DMS79 (cell line): ENCODE data around the gene EML4.
"Not testable (repeated sequence)": the region's sequence is repeated elsewhere in the genome, so short reads cannot be mapped to it uniquely, and the experiment has no call there.

Source experiments
- DNase-seq: peaks from one replicate; lab custom pipeline; 2025; lab: John Stamatoyannopoulos, UW

EML4 gene

DNA sequence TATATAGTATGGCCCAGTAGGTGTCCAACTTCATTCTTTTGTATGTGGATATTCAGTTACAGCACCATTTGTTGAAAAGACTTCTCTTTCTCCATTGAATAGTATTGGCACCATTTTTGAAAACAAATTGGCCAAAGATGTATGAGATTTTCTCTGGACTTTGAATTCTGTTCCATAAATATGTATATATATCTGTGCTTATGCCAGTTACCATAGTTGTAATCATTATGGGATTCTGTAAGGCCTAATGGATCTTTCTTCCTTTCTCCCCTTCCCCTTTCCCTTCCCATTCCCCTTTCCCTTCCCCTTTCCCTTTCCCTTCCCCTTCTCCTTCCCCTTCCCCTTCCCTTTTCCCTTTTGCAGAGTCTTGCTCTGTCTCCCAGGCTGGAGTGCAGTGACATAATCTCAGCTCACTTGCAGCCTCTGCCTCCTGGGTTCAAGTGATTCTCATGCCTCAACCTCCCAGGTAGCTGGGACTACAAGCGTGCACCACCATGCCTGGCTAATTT lies 140.9 kb downstream of the EML4 start:
- DNase-seq: no peak

- peak; percentile 19 for DNase-seq
These were observed 143.0 kb downstream of the EML4 start for GRCh38 chr2:42312106-42312505.

DNA sequence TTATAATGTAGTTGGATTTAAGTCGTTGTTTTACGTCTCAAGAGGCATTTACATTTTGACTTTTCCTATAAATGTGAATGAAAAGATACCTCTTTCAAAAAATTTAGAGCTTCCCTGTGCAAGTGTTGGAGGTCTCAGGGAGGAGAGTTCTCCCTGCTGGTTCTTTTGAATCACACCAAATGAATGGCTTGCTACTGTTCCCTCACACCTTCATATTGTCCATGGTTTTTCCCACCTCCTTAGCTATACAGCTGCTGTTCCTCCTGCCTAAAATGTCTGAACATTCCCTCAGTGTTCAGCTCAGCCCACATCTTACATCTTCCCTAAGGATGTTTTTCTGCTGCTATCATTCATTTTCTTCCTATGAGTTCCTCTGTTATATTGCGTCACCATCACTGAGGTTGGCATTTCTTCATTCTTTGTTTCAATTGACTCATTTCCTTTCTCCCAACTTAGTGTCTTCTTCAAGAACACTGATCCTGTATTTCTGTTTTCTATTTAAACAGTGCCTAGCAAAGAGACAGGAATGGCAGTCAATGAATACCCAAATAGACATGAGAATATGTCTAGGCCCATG lies 145.8 kb downstream of the EML4 start:
- DNase-seq: no peak

DNA sequence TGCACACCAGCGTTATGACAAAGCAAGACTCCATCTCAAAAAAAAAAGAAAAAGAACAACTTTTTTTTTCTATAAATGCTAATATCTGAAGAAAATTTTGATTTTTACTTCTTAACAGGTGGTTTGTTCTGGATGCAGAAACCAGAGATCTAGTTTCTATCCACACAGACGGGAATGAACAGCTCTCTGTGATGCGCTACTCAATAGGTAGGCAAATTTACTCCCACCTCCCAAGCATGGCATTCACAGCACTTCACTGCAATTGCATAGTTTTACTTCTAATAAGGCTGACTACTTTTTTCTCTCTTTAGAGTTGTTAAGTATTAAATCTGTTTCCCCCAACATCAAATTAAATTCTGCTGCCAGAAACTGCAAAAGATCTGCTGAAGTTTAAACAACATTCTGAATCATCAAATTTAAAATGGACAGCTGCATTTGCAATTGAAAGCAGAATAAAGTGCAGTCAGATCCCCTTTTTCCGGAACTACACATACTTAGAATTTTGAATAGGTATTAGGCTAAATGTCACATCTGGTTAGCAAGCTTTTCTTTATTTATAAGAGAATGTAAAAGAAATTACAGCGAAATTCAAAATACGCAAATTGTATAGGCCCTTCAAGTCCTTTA lies 146.8 kb downstream of the EML4 start:
- no peak for DNase-seq

DNA sequence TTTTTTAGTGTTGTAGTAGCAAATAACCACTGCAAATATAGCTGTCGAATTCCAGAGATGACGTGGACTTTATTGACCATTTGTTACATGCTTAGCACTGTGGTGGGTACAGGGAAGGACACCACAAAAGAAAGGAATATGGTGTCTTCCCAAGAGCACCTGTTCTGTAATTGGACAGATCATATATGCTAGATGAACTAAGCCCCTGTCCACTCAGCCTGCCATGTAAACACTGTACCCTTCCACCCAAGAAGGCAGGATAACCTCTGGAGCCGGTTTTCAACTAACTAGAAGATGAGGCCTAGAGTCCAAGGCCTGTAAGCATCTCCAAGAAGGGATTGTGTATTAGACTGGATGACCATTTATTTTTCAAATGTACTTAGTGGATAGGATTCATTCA lies 147.8 kb downstream of the EML4 start:
- DNase-seq: no peak

- no peak for DNase-seq
These were observed 148.3 kb downstream of the EML4 start for GRCh38 chr2:42317486-42317885.

- no peak for DNase-seq
These were observed 148.8 kb downstream of the EML4 start for GRCh38 chr2:42317945-42318344.

GRCh38 chr2:42319265-42319664 lies 150.1 kb downstream of the EML4 start:
- no peak for DNase-seq

DNA sequence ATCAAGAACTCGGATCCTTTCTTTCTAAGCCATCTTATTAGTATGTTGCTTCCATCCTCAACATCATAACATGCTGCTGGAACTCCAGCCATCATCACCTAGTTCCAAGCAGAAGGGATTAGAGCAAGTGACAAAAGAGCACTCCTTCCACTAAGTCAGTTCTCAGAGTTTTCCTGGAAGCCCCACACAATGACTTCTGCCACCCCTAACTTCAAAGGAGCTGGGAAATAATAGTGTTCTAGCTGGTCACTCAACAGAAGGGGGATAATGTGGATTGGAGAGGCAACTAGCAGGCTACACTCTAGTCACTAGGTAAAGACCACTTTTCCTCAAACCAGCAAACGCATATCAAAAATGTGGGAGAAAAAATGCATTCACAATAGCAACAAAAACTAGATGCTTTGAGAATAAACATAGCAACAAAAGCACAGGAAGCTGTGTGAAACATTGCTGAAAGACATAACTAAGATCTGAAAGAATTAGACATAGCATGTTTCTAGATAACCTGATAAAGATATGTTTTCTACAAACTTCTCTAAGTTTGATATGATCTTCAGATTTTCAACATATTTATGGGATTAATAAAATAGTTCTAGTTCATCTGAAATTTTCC lies 152.4 kb downstream of the EML4 start:
- no peak for DNase-seq

DNA sequence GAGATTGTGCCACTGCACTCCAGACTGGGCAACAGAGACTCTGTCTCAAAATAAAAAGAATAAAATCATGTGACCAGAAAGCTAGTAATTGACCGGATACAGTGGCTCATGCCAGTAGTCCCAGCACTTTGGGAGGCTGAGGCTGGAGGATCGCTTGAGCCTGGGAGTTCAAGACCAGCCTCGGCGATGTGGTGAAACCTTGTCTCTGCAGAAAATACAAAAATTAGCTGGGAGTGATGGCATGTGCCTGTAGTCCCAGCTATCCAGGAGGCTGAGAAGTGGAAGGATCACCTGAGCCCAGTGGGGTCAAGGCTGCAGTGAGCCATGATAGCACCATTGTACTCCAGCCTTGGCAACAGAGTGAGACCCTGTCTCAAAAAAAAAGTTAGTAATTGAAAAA lies 155.1 kb downstream of the EML4 start:
- no peak for DNase-seq

DNA sequence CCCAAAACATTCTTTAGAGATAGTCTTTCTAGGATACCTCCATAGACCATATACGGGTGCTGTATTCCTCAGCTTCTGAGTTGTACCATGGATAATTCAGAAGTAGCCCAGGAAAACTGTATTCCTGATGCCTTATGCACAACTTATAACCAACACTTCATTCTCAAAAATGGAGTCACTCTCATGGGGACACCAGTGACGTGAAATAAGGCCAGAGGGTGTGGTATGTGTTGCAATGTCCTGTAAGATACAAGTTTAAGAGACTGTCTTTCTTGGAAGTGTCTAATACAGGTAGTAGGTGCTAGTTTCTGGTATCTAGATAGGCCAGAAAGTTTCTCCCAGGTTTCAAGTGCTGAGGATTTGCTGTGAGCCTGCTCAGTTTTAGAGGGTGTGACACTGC lies 155.8 kb downstream of the EML4 start:
- no peak for DNase-seq

DNA sequence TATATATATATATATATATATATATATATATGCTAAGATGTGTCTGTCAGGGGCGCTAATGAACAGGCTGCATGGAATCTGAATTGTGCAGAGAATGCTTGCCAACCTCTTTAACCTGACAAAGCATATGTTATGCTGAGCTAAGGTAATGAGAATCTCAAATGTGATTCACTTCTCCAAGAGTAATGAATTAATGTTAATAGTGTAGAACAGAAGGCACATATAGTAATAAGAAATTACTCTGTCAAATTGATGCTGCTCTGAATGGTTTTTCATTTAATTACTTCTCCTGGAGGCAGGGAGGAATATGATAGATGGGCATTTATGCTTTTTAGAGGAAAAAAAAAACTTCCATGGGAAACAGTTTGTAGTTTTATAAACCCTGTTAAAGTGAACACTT lies 156.5 kb downstream of the EML4 start:
- no peak for DNase-seq

- DNase-seq: no peak
These were observed 158.0 kb downstream of the EML4 start for GRCh38 chr2:42327125-42327524.

GRCh38 chr2:42328148-42328833 lies 159.1 kb downstream of the EML4 start:
- no peak for DNase-seq

DNA sequence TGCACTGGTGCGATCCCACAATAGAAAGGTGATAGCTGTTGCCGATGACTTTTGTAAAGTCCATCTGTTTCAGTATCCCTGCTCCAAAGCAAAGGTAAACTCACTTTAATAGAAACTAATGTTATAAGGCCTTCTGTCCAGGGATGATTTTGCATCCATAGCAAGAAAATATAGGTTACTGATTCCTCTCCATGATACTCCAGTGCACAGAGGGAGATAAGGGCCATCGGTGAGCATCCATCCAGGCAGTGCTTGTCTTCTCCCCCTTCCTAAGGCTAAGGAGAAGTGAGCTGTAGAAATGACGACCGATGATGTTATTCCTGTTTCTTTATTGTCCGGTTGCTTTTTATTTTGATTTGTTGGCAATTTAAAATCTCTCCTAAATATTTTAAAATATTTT lies 159.8 kb downstream of the EML4 start:
- no peak for DNase-seq

DNA sequence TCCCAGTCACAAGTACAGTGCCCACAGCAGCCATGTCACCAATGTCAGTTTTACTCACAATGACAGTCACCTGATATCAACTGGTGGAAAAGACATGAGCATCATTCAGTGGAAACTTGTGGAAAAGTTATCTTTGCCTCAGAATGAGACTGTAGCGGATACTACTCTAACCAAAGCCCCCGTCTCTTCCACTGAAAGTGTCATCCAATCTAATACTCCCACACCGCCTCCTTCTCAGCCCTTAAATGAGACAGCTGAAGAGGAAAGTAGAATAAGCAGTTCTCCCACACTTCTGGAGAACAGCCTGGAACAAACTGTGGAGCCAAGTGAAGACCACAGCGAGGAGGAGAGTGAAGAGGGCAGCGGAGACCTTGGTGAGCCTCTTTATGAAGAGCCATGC lies 160.6 kb downstream of the EML4 start:
- DNase-seq: no peak

DNA sequence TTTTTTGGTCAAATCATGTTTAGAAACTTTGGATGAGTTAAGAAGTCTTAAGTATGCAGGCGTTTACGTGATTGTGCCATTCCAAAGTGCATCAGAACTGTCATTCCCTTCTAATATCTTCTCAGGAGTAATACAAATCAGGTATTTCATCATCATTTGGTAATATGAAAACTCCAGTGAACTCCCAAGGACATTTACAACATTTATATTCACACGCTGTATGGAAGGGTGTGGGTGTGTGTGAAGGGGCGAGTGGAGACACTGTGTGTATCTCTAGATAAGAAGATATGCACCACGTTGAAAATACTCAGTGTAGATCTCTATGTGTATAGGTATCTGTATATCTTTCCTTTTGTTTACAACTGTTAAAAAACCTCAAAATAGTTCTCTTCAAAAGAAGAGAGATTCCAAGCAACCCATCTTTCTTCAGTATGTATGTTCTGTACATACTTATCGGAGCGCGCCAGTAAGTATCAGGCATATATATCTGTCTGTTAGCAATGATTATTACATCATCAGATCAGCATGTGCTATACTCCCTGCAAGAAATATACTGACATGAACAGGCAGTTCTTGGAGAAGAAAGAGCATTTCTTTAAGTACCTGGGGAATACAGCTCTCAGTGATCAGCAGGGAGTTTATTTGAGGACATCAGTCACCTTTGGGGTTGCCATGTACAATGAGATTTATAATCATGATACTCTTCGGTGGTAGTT lies 162.6 kb downstream of the EML4 start:
- no peak for DNase-seq

DNA sequence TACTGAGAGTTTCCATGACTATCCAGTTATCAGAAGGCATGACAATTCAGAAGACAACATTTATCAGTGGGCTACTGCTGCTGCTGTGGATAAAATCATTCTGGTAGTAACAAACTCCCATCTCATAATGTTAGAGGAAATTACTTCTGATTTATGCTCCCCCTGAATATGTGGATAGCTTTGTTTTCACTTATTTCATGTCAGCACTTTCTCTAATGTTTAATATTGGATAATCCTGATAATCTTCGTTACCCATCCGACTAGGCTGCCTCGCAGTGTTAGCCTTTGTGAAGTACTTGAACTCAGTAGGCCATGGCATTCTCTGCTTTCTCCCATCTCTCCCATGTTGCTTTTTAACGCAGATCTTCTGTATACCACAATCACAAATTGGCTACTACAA lies 163.4 kb downstream of the EML4 start:
- DNase-seq: no peak

DNA sequence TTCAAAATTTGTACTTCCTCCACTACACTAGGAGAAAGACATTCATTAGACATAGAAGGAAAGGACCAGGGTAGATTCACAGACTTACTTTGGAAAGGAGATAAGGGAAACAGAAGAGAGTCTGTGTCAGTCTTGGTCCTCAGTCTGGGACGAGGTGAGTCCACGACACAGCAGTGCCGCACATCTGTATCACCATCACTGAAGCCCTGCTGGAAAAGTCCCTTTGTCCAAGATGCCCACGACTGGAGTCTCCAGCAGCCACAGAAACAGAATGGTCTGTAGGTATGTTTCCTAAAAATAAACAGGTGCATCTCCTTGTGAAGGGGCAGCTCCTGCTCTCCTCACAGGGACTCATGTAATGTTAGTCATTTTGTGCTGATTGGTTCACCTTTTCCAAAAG lies 164.4 kb downstream of the EML4 start:
- no peak for DNase-seq

DNA sequence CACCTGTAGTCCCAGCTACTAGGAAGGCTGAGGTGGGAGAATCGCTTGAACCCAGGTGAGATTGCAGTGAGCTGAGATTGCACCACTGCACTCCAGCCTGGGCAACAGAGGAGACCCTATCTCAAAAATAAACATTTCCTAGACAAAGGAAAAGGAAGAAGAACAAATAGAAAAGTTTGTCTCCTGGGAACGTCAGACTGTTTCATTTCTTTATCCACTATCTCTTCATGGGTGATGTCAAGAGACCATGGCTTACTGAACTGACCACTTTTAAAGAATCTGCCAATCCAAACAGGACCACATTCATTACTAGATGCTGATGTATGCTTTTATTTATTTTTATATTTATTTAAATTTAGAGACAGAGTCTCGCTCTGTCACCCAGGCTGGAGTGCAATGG lies 165.1 kb downstream of the EML4 start:
- no peak for DNase-seq

GRCh38 chr2:42334865-42335264 lies 165.7 kb downstream of the EML4 start:
- DNase-seq: not testable (repeated sequence)

GRCh38 chr2:42335514-42336104 lies 166.5 kb downstream of the EML4 start:
- no peak for DNase-seq
